Lung (tissue), 12 donors: Measurements from ENCODE around the gene ZNF208. TPM values are rescaled to one million over a fixed set of nuclear protein-coding genes. Genes with fewer than 3 reads are reported as not detected.
"Not testable (repeated sequence)": the region's sequence is repeated elsewhere in the genome, so short reads cannot be mapped to it uniquely, and the experiment has no call there.

Experiments used
- ATAC-seq: fragments of 200-7000 bp; cut with Tn5 transposase; one replicate; pipeline ENCODE4 v1.9.1; 2020; ENCODE audit warnings: moderate number of reproducible peaks; ENCODE audit not compliant: insufficient read depth, low FRiP score
- DNase-seq, 3 donors: peaks; one replicate each; pipeline ENCODE4 v3.0.0-alpha.2; 2013 to 2017
- H3K27ac ChIP-seq, 2 donors: one replicate each; pipeline ENCODE4 v1.5.1; 2013; ENCODE audit warnings: mild to moderate bottlenecking in 2 of 2, moderate library complexity in 2 of 2, control low read depth in 1 of 2, inconsistent platforms in 1 of 2, low read depth in 1 of 2, low read length in 1 of 2
- H3K27me3 ChIP-seq, 3 donors: one replicate each; pipeline ENCODE4 v1.5.1; 2013; ENCODE audit warnings: low read length in 2 of 3; ENCODE audit not compliant: control insufficient read depth in 3 of 3, insufficient read depth in 3 of 3
- H3K36me3 ChIP-seq, 4 donors: one replicate each; pipeline ENCODE4 v1.5.1; 2013; ENCODE audit warnings: low read length in 4 of 4, mild to moderate bottlenecking in 1 of 4, moderate library complexity in 1 of 4; ENCODE audit not compliant: control insufficient read depth in 4 of 4, insufficient read depth in 4 of 4
- H3K4me1 ChIP-seq, 5 donors: one replicate each; pipeline ENCODE4 v1.5.1; 2013; ENCODE audit warnings: low read length in 5 of 5, mild to moderate bottlenecking in 2 of 5, moderate library complexity in 1 of 5; ENCODE audit not compliant: control insufficient read depth in 5 of 5, insufficient read depth in 5 of 5
- H3K4me3 ChIP-seq: one replicate; pipeline ENCODE4 v1.5.1; 2013; ENCODE audit warnings: mild to moderate bottlenecking, control low read depth, moderate library complexity
- H3K9ac ChIP-seq, 2 donors: one replicate each; pipeline ENCODE4 v1.5.1; 2013; ENCODE audit warnings: low read length in 2 of 2, control low read depth in 1 of 2; ENCODE audit not compliant: insufficient read depth in 1 of 2
- H3K9me3 ChIP-seq, 4 donors: one replicate each; pipeline ENCODE4 v1.5.1; 2013; ENCODE audit warnings: low read length in 3 of 4, mild to moderate bottlenecking in 1 of 4, moderate library complexity in 1 of 4; ENCODE audit not compliant: control insufficient read depth in 4 of 4, insufficient read depth in 3 of 4
- CTCF ChIP-seq: IDR thresholded peaks from 2 replicates; pipeline ENCODE4 v1.5.1; 2012; ENCODE audit warnings: mild to moderate bottlenecking; ENCODE audit errors: control extremely low read depth, extremely low read depth
- WGBS, 2 donors: extraction: QIAGEN DNeasy Blood & Tissue Kit; methylation state at CpG; one replicate each; pipeline ENCODE4 v1.1.7; 2013; 5-methylcytosine and 5-hydroxymethylcytosine counted together
- polyA plus RNA-seq, 2 donors: library from polyadenylated mRNA; stranded (reverse); fragments of 200-250 nt; gene quantifications; one replicate each; pipeline ENCODE4 v1.2.1, GENCODE V29; 2013
- total RNA-seq, 2 donors: library from RNA; depleted of rRNA in 1 of 2; stranded (reverse); fragments of >200 nt in 1 of 2; gene quantifications; one replicate each; pipeline ENCODE4 v1.2.1, GENCODE V29; 2014 to 2021
- donor health status: control.
- donor health status: control.
- donor health status: Bipolar disorder and iron deficiency.
- donor health status: healthy.
- donor health status: DM: yes; HTN: yes; CAD: no.

ZNF208 gene
- total and polyA plus RNA-seq, 4 donors: 0.17 to 33.8 (median 1.9) TPM

- ATAC-seq: no peak
- no peak for TF ChIP-seq CTCF
These were observed 110.3 kb downstream of the ZNF208 start for GRCh38 chr19:21900401-21900800.

GRCh38 chr19:21891086-21891485 lies 119.7 kb downstream of the ZNF208 start:
- WGBS, 2 donors: 73 to 87% methylated on average over 1 of the region's 1 CpG
- Histone ChIP-seq H3K4me3 (no peak overlapping the region), H3K9ac (no peak overlapping the region), H3K9me3 (peaks cover 0 to 4% (median 0%) of the 10 kb centered on the region in 4 donors), H3K27me3 (no peaks in the 10 kb centered on the region), H3K36me3 (no peaks in the 10 kb centered on the region), H3K4me1 (no peaks in the 10 kb centered on the region), H3K27ac (no peak overlapping the region)
- no peak for DNase-seq
- TF ChIP-seq CTCF: no peak
- ATAC-seq: no peak

More at GRCh38 chr19:21900401-21900800, 110.3 kb downstream of the ZNF208 start:
- no peak for DNase-seq
- 79 to 92% methylated on average over 1 of the region's 1 CpG for WGBS, 2 donors
- no peak overlapping the region for H3K4me3 ChIP-seq
- no peaks in the 10 kb centered on the region for H3K27me3 ChIP-seq
- H3K9me3 ChIP-seq: peaks cover 0 to 16% (median 5%) of the 10 kb centered on the region in 4 donors
- no peak overlapping the region for H3K27ac ChIP-seq
- no peak overlapping the region for H3K9ac ChIP-seq
- no peaks in the 10 kb centered on the region for H3K36me3 ChIP-seq
- H3K4me1 ChIP-seq: no peaks in the 10 kb centered on the region

- not testable (repeated sequence) for H3K27me3 ChIP-seq, H3K4me1 ChIP-seq, ATAC-seq, H3K9me3 ChIP-seq, H3K9ac ChIP-seq, H3K27ac ChIP-seq, H3K4me3 ChIP-seq, H3K36me3 ChIP-seq
- DNase-seq: peak in 1 of 3 donors; percentile 24
- WGBS, 2 donors: 13 to 20% methylated on average over 9 of the region's 9 CpGs
- peak; percentile 3 for TF ChIP-seq CTCF
These were observed 120.7 kb downstream of the ZNF208 start for GRCh38 chr19:21890017-21890416.

- H3K36me3 ChIP-seq, H3K9me3 ChIP-seq, DNase-seq, ATAC-seq, H3K27ac ChIP-seq, H3K27me3 ChIP-seq, H3K4me3 ChIP-seq, H3K4me1 ChIP-seq, H3K9ac ChIP-seq: not testable (repeated sequence)
- WGBS, 2 donors: 82 to 94% methylated on average over 2 of the region's 2 CpGs
These were observed 125.2 kb downstream of the ZNF208 start for GRCh38 chr19:21885516-21885915.

GRCh38 chr19:21884786-21885185 lies 126.0 kb downstream of the ZNF208 start:
- H3K4me1 ChIP-seq, ATAC-seq, H3K4me3 ChIP-seq, H3K9me3 ChIP-seq, DNase-seq, H3K27me3 ChIP-seq, H3K27ac ChIP-seq, H3K9ac ChIP-seq, H3K36me3 ChIP-seq: not testable (repeated sequence)
- WGBS, 2 donors: 89 to 90% methylated on average over 8 of the region's 8 CpGs
